NCI-H526 treated with DMSO at 0.1 percent for 48 hours (cell line): ENCODE data around the gene TOLLIP.
"Not testable (repeated sequence)": the region's sequence is repeated elsewhere in the genome, so short reads cannot be mapped to it uniquely, and the experiment has no call there.

ENCODE experiments used
- DNase-seq: peaks from one replicate; lab custom pipeline; 2025; lab: John Stamatoyannopoulos, UW

Gene TOLLIP

DNA sequence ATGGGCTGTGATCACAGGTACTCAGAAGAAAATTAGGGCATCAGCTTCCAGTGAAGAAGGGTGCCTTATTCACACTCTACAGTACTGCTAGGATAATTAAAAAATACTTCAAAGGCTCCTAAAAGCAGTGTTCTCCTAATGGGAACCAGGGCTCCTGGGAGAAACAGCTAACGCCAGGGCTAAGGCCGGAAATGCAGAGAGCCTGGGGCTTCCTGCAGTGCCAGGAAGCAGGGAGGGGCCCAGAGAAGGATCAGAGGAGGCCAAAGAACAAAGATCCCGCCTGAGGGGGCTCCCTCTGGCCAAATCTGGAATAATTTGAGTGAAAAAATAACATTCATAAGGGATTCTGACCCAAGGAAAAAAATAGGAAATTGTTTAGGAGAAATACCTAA lies 27.5 kb downstream of the TOLLIP start:
- no peak for DNase-seq

DNA sequence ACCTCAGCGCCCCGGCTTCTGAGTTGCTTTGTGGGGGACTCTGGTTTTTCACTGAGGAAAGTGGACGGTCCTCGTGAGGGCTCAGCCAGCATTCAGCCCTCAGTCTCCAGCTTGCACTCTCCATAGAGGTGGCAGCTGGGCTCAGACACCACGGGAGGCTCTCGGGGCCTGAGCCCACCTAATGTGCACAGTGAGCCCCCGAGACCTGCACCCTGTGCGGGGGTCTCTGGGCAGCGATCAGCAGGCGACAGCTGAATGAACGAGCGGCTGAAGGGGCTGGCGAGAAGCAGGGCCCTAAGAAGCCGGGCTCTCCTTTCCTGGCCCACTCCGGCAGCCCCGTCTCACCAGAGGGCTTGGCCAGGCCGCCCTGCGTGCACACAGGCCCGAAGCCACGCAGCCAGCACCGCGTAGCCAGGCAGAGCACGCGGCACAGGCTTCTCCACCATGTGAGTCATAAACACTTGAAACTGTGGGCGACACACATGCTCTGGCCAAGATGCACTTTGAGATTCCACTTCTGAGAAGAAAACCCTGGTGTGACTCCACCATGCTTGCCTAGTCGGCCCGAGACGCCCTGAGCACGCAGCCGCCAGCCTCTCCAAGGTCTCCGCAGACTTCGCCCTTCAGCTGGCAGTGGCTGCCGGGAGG lies 28.0 kb downstream of the TOLLIP start:
- DNase-seq: no peak

DNA sequence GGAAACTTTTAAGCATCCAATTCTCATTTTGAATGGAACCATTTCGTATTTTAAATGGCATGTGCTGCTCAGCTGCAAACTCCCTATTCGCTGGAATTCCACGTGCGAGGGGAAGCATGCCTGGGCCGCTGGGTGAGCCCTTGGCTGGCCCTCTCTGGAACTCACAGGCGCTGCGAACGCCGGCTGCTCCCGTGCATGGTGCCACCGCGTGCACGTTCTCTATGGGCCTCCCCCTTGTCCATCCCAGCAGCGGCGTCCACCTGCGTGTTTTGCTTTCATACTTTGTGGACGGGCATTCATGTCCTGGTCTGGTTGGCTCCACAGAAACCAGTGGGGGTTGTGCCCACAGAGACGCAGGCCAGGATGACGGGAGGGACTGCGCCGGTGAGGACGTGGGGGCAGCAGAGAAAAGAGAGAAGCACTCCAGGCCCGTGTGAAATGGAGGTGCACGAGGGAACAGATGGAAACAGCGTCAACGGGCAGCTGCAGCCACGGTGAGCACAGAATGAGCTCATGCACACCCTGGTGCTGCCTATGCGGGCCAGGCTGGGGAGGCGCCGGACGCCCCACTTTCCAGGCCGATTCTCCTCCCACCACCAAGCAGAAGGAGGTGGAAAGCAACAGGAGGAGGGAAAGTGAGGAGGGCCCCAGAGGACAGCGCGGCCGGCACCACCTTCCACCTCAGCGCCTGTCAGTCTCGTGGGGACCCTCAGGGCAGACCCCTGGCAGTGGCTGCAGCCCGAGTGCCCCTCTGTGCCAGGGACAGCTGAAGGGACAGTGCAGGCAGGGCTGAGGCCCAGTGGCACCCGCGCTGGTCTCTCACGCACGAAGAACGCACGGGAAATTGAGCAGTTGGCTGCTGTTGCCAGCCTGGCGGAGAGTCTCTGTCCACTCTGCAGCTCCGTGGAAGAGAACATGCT lies 29.1 kb downstream of the TOLLIP start:
- no peak for DNase-seq

DNA sequence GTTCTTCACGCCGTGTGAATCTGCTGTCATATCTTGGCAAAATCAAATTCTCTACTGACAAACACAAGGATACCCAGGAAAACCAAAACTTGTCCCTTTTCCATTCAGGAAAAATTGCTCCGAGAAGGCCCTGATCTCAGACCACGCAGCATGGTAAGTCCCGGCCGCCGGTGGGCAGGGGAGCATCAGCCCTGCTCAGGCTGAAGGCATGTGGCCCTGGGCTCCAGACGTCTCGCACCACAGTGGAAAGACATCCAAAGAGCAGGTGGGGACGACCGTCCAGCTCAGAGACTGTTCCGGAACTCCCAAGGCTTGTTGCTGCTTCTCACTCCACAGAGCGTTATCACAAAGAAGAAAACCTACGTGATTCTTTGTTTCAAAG lies 29.8 kb downstream of the TOLLIP start:
- no peak for DNase-seq

DNA sequence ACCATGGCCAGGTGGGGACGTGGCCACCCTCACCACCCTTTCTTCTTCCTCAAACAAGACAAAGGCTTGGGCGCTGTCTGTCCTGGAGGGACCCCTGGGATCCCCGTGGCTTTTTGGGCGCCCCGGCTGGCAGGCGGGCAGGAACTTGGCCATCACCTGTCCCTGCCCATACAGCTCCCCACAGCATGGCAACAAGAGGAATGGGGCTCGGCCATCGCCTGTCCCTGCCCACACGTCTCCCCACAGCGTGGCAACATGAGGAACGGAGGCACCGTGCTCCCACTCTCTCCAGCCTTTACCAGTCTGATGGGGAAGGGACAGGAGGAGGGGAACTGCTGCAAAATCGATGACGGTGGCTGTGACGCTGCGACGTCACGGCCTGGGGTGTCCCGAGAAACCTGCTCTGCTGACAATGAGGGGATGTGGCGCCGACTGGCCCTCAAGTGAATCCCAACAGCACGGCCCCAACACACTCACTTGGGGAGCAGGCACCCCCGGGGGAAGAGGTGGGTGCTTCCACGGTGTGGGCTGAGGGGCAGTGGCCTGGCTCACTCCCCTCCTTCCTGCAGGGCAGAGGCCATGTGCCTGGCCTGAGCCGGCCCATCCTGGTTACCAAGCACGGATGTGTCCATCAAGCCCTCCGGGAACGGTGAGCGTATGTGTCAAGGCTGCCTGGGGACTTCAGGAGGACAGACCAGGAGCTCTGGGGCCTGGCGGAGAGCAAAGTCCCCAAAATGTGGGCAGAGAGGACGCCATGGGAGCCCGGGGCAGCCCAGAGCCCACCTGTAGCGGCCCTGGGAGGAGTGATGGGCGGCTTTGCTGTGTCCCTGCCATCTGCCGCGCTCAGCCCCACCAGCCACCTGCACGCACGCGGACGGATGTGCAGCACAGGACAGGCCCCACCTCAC lies 30.4 kb downstream of the TOLLIP start:
- DNase-seq: no peak

DNA sequence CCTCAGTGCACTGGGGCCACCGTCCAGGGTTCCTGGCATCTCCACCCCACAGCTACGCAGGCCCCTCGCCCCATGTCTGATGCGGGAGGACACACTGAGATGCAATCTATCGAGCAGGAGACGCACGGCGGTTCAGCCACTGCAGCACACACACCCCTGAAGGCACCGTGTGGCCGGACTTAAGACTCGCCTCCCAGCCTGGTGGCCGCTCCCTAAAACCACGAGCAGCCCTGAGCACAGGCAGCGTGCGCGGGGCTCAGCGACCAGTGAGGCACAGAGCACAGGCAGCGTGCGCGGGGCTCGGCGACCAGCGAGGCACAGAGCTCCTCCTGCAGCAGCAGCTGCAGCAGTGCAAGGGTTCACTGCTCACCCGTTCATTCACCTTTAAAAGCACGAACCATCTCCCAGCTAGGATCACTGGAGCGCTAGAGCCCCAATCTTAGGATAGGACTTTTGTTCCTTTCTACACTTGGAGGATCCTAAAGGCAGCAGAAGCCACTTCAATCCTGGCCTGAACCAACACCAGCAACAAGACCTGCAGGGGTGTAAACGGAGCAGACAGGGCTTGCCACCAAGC lies 31.4 kb downstream of the TOLLIP start:
- no peak for DNase-seq

DNA sequence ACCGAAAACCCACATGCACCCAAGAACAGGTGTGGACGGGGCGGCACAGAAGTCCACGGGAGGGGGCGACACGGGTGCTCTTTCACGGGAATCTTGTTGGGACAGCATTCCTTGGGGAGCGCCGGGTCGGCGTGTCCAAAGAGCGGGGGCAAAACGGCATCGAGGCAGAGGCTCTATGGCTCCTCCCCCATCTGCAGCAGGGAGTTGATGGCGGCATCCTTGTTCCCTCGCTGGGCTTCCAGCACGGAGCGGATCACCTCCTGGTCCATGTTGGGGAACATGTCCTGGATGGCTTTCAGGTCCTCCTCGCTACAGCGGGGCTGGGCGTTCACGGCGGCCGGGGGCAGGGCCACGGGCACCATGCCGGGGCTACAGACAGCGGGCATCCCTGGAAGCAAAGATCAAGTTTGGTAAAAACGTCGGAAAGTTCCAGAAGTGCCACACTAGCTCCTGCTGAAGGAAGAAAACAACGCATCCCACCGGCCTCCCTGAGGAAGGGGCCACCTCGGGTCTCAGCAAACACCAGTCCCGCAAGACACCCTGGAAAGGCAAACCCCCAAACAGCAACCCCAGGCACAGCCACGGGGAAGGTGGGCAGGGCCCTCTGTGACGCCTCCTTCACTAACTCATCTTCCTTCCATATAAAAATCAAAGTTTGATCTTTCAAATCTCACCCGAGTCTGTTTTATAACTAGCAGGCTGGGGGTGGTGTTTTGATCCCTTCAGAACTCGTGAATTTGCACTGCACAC lies 32.4 kb downstream of the TOLLIP start:
- no peak for DNase-seq

DNA sequence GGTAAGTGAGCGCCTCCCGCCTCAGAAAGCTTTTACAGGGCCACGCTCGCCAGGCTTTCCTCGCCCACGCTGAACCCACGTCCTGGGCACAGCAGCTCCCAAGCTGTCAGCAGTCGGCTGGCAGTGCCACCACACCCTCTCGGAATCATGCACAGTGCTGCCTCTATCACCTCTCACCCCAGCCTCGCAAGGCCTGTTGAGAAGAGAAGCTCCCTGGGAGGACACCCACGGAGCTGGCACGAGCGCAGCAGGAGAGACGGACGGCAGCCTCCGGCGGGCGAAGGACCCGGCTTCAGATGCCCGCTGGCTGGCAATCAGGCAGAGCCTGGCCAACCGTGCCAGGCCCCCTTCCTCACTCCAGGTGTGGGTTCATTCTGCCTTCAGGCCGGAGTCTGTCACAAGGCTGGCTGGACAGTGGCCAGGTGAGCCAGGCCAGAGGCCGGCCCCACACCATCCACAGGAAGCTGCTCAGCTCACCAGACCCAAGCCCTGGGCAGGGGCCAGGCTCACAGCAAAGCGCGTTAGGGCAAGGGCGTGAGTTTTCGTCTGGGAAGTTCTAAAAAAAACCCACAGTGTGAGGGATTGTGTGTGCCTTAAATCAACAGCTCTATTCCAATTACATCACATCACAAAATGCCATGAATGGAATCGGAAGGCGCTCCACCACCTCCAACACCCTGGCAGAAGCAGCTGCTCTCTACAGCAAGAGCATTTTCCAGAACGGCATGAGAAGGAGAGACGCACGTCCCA lies 33.2 kb downstream of the TOLLIP start:
- no peak for DNase-seq

DNA sequence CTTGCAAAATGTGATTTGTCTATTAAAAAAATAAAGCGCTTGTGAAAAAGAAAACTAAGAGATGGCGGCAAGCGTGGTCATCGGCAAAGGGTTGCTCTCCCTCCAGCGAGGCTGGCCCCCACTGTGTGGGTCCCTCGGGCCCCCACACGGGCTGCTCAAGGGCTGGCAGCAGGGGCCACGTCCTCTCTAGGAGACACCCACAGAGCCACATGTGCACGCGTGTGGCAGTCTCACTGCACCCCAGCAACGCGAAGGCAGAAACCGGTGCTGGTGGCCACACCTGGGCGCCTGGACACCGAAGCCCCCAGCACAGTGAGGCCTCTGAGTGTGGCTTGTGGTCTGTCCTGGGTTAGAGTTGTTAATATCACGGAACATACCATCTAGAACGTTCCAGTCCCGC lies 34.4 kb downstream of the TOLLIP start:
- DNase-seq: no peak

DNA sequence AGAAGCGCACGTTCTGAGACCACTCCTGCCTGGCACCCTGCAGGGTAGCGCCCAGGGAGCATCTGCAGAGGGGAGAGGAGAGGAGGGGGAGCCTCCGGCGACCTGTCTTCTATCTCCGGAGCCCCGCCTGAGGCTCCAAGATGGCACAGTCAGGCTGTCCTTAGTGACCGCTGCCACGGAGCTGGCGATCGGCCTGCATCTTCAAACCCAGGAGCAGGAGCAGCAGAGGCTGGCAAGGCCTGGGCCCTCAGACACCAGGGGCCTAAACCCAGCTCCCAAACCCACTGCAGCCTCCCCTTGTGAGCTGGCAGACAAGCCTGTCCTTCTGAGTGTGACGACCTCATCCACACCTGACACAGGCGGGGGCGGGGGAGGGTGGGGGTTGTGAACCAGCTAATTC lies 34.9 kb downstream of the TOLLIP start:
- DNase-seq: no peak

DNA sequence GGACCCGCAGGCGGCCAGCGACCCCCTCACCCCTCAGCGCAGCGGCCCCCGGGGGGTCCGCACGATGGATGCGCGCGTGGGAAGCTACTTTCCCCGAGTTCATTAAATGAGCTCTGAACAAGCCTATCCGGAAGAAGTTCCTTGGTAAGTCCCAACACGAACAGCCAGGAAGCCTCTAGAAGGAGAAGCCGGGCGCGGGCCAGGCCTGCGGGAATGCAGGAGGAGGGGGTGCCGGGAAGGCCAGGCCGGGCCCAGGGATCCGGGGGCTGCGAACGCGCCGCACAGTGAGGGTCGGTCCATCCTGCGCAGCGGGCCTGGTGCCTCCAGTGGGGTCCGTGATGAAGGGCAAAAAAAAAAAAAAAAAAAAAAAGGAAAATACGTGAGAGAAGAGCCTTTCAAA lies 36.9 kb downstream of the TOLLIP start:
- no peak for DNase-seq

DNA sequence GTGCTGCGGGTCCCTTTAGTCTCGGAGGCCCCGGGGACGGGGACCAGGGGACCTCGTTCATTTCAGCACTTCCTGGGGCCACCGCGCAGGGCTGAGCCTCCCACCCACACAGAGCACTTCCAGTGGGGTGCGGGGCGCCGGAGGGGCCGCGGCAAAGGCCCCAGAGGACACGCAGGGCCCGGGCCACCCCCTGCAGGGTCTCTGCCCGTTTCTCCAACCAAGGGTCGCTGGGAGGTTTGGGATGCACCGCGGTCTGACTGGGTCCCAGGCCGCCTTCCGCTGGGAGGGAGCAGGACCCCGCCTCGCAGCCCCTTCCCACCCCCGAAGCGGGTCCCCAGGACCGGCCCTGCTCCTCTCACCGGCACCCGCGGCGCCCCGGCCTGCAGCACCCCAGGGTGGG lies 37.5 kb downstream of the TOLLIP start:
- DNase-seq: no peak

DNA sequence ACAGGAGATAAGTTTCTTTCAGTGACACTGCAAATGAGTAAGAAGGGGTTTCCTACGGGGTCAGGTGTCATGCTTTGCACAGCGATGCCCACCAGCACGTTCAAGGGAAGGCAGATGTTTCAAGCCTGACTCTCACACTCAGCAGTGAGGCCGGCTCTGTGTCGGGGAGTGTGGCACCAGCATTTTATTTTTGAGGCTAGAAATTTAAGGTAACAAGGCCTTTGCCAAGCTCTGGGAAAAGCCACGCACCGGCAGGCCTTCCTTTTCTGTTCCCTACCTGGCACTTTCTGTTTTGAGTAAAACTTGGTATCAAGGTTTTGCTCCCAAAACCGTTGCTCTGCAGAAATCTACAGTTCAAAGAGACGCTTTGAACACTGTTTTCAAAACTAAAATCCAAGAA lies 38.0 kb downstream of the TOLLIP start:
- DNase-seq: no peak

DNA sequence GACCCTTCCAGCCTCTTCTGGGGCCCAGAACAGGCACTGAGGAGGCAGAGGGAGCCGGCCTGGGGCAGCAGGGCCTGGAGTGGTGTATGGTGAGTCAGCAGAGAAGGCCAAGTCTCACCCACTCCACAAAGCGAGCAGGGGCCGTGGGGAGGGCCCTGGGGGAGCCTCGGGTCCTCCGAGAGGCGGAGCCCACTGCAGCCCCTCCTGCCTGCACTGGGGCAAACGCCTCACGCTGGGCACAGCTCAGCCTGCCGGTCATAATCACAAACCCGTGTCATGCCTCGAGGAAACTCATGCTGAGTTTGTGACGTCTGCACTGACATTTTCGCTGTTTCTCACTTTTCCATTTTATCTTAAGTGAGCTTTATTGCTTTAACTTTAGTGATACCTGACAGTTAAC lies 38.4 kb downstream of the TOLLIP start:
- no peak for DNase-seq

DNA sequence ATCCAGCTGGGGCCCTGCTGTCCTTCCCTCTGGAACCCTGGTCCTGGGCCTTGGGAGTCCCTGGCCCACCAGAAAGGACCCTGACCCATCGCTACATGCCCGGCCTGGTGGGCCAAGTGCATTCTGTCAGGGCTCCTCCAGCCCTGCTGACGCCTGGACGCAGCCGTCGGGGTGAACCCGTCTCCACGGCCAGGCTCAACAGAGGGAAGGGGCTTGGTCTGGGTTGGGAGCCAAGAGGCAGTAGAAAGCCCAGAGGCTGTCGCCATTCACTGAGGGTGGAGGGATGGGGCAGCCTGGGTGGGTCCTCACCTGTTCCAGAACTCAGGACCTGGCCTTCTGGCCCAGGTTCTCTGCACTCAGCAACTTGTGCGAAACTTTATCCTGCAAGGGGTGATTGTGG lies 39.0 kb downstream of the TOLLIP start:
- no peak for DNase-seq

DNA sequence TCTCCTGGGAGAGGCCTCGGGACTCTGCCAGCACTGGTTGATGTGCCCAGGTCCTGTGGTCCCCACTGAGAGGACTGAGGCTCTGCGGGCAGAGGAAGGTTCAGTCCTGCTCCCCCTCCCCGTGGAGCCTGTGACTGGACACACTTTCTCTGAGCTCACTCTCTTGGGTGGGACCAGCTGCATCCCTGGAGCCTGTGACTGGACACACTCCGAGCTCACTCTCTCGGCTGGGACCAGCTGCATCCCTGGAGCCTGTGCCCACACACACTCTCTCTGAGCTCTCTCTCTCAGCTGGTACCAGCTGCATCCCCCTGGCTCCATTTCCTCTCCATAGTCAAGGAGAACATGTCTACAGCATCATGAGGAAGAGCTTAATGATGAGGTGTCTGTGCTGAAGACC lies 39.5 kb downstream of the TOLLIP start:
- DNase-seq: no peak

DNA sequence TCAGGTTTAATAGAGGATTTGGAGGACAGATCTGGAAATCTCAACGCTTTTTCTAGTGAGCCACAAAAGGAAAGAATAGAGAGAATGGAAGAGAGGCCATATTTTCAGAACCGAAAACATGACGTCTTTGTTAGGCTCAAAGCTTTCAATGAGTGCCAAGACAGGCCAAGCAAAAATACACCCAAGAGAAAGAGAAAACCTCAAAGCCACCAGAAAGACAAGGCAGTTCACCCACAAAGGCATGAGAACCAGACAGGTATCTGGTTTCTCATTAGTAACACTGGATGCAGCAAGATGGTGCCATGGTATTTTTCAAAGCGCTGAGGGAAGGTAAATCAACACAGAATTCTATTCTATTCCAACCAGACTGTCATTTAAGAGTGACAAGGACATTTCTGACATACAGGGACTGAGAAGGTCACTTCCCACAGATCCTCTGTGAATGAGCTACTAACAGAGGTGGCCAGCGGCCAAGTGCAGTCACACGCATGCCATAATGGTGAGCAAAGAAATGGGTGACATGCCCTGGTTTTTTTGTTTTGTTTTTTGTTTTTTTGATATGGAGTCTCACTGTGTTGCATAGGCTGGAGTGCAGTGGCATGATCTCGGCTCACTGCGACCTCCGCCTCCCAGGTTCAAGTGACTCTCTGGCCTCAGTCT lies 41.9 kb downstream of the TOLLIP start:
- DNase-seq: no peak

DNA sequence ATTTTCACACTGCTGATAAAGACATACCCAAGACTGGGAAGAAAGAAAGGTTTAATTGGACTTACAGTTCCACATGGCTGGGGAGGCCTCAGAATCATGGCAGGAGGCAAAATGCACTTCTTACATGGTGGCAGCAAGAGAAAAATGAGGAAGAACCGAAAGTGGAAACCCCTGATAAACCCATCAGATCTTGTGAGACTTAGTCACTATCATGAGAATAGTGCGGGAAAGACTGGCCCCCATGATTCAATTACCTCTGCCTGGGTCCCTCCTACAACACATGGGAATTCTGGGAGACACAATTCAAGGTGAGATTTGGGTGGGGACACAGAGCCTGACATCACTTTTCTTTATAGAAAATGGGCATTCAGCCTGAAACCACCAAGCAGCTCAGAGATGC lies 42.5 kb downstream of the TOLLIP start:
- not testable (repeated sequence) for DNase-seq

DNA sequence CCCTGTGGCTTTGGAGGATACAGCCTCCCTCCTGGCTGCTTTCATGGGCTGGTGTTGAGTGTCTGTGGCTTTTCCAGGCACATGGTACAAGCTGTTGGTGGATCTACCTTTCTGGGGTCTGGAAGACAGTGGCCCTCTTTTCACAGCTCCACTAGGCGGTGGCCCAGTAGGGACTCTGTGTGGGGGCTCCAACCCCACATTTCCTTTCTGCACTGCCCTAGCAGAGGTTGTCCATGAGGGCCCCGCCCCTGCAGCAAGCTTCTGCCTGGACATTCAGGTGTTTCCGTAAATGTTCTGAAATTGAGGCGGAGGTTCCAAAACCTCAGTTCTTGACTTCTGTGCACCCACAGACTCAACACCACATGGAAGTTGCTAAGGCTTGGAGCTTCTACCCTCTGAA lies 44.0 kb downstream of the TOLLIP start:
- not testable (repeated sequence) for DNase-seq

DNA sequence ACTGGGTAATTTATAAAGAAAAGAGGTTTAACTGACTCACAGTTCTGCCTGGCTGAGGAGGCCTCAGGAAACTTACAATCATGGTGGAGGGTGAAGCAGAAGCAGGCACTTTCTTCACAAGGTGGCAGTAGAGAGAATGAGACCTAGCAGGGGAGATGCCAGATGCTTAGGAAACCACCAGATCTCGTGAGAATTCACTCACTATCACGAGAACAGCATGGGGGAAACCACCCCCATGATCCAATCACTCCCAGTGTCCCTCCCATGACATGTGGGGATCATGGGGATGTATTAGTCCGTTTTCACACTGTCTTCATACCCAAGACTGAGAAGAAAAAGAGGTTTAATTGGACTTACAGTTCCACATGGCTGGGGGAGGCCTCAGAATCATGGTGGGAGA lies 45.0 kb downstream of the TOLLIP start:
- not testable (repeated sequence) for DNase-seq
